IMR-90 (cell line): ENCODE measurements around the gene UROD.

ENCODE experiments used
- CEBPB ChIP-seq: IDR thresholded peaks from 2 replicates; pipeline ENCODE4 v1.6.1; 2012; ENCODE audit warnings: low read depth, low read length, improper control_type of control experiment
- CTCF ChIP-seq: conservative IDR thresholded peaks from 2 replicates; pipeline ENCODE4 v1.5.1; 2012; ENCODE audit warnings: mild to moderate bottlenecking, low read depth, low read length, improper control_type of control experiment
- ELK1 ChIP-seq: fragments of 150-350 bp; IDR thresholded peaks from 2 replicates; pipeline ENCODE4 v1.6.1; 2016; ENCODE audit warnings: low read depth, mild to moderate bottlenecking, low read length, moderate library complexity, borderline replicate concordance
- NFE2L2 ChIP-seq: fragments of 150-350 bp; IDR thresholded peaks from 2 replicates; pipeline ENCODE4 v1.6.1; 2016; ENCODE audit warnings: low read depth, mild to moderate bottlenecking, low read length
- POLR2A ChIP-seq: IDR thresholded peaks from 2 replicates; pipeline ENCODE4 v1.6.1; 2012; ENCODE audit warnings: mild to moderate bottlenecking, low read depth, low read length
- RAD21 ChIP-seq: IDR thresholded peaks from 2 replicates; pipeline ENCODE4 v1.6.1; 2012; ENCODE audit warnings: low read length, improper control_type of control experiment
- RCOR1 ChIP-seq: IDR thresholded peaks from 2 replicates; pipeline ENCODE4 v1.6.1; 2012; ENCODE audit warnings: mild to moderate bottlenecking, low read length, improper control_type of control experiment; ENCODE audit not compliant: insufficient replicate concordance
- SMC3 ChIP-seq: fragments of 150-350 bp; IDR thresholded peaks from 2 replicates; pipeline ENCODE4 v1.6.1; 2016; ENCODE audit warnings: low read depth, mild to moderate bottlenecking, antibody characterized with exemption, low read length, moderate library complexity

- TF ChIP-seq CTCF, result no peak
- TF ChIP-seq NFE2L2, result no peak
- no peak for TF ChIP-seq RCOR1
- no peak for TF ChIP-seq ELK1
- TF ChIP-seq POLR2A, result no peak
- no peak for TF ChIP-seq SMC3
- TF ChIP-seq RAD21, result no peak
- TF ChIP-seq CEBPB, result no peak
Measured at GRCh38 chr1:45016767-45017166, 4.7 kb downstream of the UROD start.
